GM10248 (cell line): ENCODE measurements around the gene ACSM6.
"Not testable (repeated sequence)": the region's sequence is repeated elsewhere in the genome, so short reads cannot be mapped to it uniquely, and the experiment has no call there.

Experiments
- CTCF ChIA-PET: fragments of 300-600 bp; sonication (Branson Sonifier 250); formaldehyde crosslinking; extraction: SDS; loops from one replicate; lab custom pipeline; 2021; ENCODE audit warnings: antibody characterized with exemption; lab: Yijun Ruan, JAX
- POLR2A ChIA-PET: fragments of 350-650 bp; sonication (Branson Sonifier 250); formaldehyde crosslinking; extraction: SDS; loops from one replicate; lab custom pipeline; 2020; ENCODE audit warnings: antibody characterized with exemption; lab: Yijun Ruan, JAX
- DNase-seq: peaks from one replicate; pipeline ENCODE4 v3.0.0; 2012; ENCODE audit errors: extremely low spot score
- CTCF ChIP-seq: IDR thresholded peaks from 2 replicates; pipeline ENCODE4 v1.5.1; 2012; ENCODE audit warnings: mild to moderate bottlenecking, low read depth; ENCODE audit errors: extremely low read depth, missing control alignments, control extremely low read depth

The ACSM6 gene

GRCh38 chr10:95188593-95188992, 5.4 kb upstream of the ACSM6 start:
- CTCF ChIA-PET: interaction anchor here (1.0 to 1.5 kb wide), 4 partner anchors 9 to 174 kb away, joined by 3 to 4 read pairs (median 3); no protein-coding TSS in a partner anchor
- POLR2A ChIA-PET: no interaction called here
- no peak for DNase-seq
- no peak for TF ChIP-seq CTCF

DNA sequence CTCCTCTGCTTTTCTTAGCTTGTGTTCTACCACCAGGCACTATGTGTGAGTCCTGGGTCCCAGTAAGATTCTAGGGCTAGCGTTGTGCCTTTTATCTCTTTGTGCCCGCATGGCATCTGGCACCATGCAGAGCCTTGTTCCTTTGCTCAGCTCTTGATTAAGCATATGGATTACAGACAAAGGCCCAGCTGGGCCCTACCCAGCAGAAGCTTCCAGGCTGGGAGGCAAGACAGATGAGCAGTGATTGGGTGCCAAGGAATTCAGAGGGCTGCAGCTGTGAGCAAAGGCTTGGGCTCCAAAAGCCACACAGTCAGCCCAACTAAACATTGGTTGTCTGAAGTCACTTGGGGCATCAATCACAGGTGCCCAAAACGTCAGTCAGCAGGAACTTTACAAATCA, 2.0 kb downstream of the ACSM6 start:
- TF ChIP-seq CTCF: no peak

DNA sequence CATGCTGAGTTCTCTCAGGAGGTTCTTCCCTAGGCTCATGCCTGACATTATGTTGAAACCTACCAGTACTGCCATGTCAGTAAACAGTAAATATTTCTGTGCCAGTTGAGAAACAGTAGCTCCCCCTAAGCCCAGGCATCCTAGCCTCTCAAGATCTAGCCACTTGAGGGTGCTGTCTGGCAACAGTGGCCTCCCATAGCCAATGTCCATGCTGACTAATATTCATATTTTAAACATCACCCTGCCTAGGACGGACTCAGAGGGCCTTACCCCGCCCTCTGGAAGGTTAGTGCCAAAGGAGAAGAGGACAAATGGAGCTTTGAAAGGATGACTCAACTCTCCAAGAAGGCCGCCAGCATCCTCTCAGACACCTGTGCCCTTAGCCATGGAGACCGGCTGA, 7.7 kb downstream of the ACSM6 start:
- no peak for TF ChIP-seq CTCF
- ChIA-PET POLR2A (no interaction called here), CTCF (interaction anchor here (1.0 to 3.0 kb wide), 10 partner anchors 9 to 174 kb away, joined by 3 to 24 read pairs (median 5); no protein-coding TSS in a partner anchor)
- no peak for DNase-seq

More for the DNA sequence above, 2.0 kb downstream of the ACSM6 start:
- POLR2A ChIA-PET: no interaction called here
- DNase-seq: no peak
- CTCF ChIA-PET: interaction anchor here (0.7 to 1.0 kb wide), 3 partner anchors 12 to 234 kb away, joined by 3 to 4 read pairs (median 3); no protein-coding TSS in a partner anchor

DNA sequence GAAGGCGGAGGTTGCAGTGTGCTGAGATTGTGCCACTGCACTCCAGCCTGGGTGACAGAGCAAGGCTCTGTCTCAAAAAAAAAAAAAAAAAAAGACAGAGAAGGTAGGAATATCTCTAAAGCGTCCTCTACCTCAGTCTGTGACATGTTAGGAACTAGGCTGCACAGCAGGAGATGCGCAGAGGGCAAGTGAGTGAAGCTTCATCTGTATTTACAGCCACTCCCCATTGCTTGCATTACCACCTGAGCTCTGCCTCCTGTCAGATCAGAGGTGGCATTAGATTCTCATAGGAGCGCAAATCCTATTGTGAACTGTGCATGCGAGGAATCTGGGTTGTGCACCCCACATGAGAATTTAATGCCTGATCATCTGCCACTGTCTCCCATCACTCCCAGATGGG, 8.8 kb downstream of the ACSM6 start:
- POLR2A ChIA-PET, DNase-seq: not testable (repeated sequence)
- CTCF ChIA-PET: interaction anchor here (1.0 to 3.0 kb wide), 4 partner anchors 13 to 159 kb away, joined by 5 to 24 read pairs (median 8); no protein-coding TSS in a partner anchor

- no peak for TF ChIP-seq CTCF
- ChIA-PET CTCF (interaction anchor here (1.0 to 1.8 kb wide), 3 partner anchors 9 to 153 kb away, joined by 4 to 7 read pairs (median 5); no protein-coding TSS in a partner anchor), POLR2A (no interaction called here)
- no peak for DNase-seq
These were observed 14.8 kb downstream of the ACSM6 start for GRCh38 chr10:95208702-95209391.

DNA sequence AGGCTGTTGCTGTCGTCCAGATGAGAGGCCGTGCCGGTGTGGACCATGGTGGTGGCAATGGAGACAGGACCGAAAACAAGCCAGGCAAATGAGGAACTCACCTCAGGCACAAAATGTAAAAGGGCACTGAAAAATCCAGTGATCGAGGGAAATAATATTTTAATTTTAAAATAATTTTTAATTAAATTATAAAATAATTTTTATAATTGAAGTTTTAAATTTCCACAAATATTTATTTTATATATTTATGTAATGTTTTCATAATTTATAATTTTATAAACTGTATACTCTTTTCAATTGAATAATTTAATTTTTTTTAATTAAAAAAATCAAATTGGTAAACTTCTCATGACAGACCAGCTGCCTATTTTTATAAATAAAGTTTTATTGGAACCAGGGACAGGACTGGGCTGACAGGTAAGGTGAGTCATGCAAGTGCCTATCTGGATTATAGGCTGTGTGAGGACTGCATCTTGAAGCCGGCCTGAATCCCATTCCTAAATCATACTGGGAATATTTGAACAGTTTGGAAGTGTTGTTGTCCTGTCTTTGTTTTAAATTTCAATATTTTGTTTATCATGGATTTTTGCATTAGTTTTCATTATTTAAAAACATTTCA, 15.6 kb downstream of the ACSM6 start:
- no peak for DNase-seq
- ChIA-PET CTCF (interaction anchor here (0.7 to 1.9 kb wide), 7 partner anchors 8 to 153 kb away, joined by 3 to 7 read pairs (median 4); no protein-coding TSS in a partner anchor), POLR2A (no interaction called here)
- no peak for TF ChIP-seq CTCF
